Karpas-422 (cell line): ENCODE measurements around the gene WNK2. TPM values are rescaled to one million over a fixed set of nuclear protein-coding genes. Genes with fewer than 3 reads are reported as not detected.

ENCODE experiments used
- DNase-seq: peaks from one replicate; pipeline ENCODE4 v3.0.0-alpha.2; 2015
- H2AFZ ChIP-seq: fragments of 200-600 bp; sonication (generic); 2 replicates; pipeline ENCODE4 v1.6.1; 2014; ENCODE audit warnings: antibody characterized with exemption, low read length, mixed read lengths
- H3K27ac ChIP-seq: fragments of 200-600 bp; sonication (generic); 2 replicates; pipeline ENCODE4 v1.5.1; 2014; ENCODE audit warnings: mild to moderate bottlenecking, low read length, moderate library complexity
- H3K27me3 ChIP-seq: fragments of 200-600 bp; sonication (generic); 2 replicates; pipeline ENCODE4 v1.6.1; 2014; ENCODE audit warnings: low read length, mixed read lengths
- H3K36me3 ChIP-seq: fragments of 200-600 bp; sonication (generic); 2 replicates; pipeline ENCODE4 v1.6.1; 2014; ENCODE audit warnings: low read length, mixed read lengths; ENCODE audit not compliant: insufficient read depth
- H3K4me1 ChIP-seq: fragments of 200-600 bp; sonication (generic); 2 replicates; pipeline ENCODE4 v1.6.1; 2014; ENCODE audit warnings: mild to moderate bottlenecking, low read length, mixed read lengths
- H3K4me2 ChIP-seq: fragments of 200-600 bp; sonication (generic); 2 replicates; pipeline ENCODE4 v1.6.1; 2014; ENCODE audit warnings: low read length, low read depth, mild to moderate bottlenecking; ENCODE audit not compliant: poor library complexity, severe bottlenecking
- H3K4me3 ChIP-seq: fragments of 200-600 bp; sonication (generic); 2 replicates; pipeline ENCODE4 v1.5.1; 2014; ENCODE audit warnings: mild to moderate bottlenecking, antibody characterized with exemption, low read length, mixed read lengths
- H3K79me2 ChIP-seq: fragments of 200-600 bp; sonication (generic); 2 replicates; pipeline ENCODE4 v1.6.1; 2014; ENCODE audit warnings: mild to moderate bottlenecking, low read length, mixed read lengths
- H3K9ac ChIP-seq: fragments of 200-600 bp; sonication (generic); 2 replicates; pipeline ENCODE4 v1.6.0; 2014; ENCODE audit warnings: low read length
- H3K9me2 ChIP-seq: fragments of 200-600 bp; sonication (generic), shearing (Covaris generic); replicated peaks from 2 replicates; pipeline ENCODE4 v1.6.0; 2014; ENCODE audit warnings: mild to moderate bottlenecking, low read length, moderate library complexity; ENCODE audit not compliant: insufficient read depth
- H3K9me3 ChIP-seq: fragments of 300-700, 200-600 bp; sonication (generic); 2 replicates; pipeline ENCODE4 v1.6.1; 2014; ENCODE audit warnings: low read length, mixed read lengths
- H4K20me1 ChIP-seq: fragments of 200-600 bp; sonication (generic); 2 replicates; pipeline ENCODE4 v1.6.1; 2014; ENCODE audit warnings: mild to moderate bottlenecking, antibody characterized with exemption, low read length, low read depth; ENCODE audit not compliant: insufficient read depth
- total RNA-seq: library from RNA; depleted of rRNA; stranded (reverse); fragments of >200 nt; shearing (Covaris generic); gene quantifications from 2 replicates; pipeline ENCODE4 v1.2.3, GENCODE V29; 2014; ENCODE audit warnings: low replicate concordance

Gene WNK2
- total RNA-seq, 1 experiment from 2014 or later: not detected

- no peak overlapping the region for H2AFZ ChIP-seq
- H3K4me2 ChIP-seq: no peak overlapping the region
- no peaks in the 10 kb centered on the region for H3K9me2 ChIP-seq
- H3K4me3 ChIP-seq: no peak overlapping the region
- no peak overlapping the region for H3K27ac ChIP-seq
- no peaks in the 10 kb centered on the region for H3K79me2 ChIP-seq
- no peak for DNase-seq
- no peaks in the 10 kb centered on the region for H3K4me1 ChIP-seq
- H3K36me3 ChIP-seq: no peaks in the 10 kb centered on the region
- H4K20me1 ChIP-seq: no peaks in the 10 kb centered on the region
- H3K27me3 ChIP-seq: no peaks in the 10 kb centered on the region
- no peaks in the 10 kb centered on the region for H3K9me3 ChIP-seq
- no peak overlapping the region for H3K9ac ChIP-seq
Measured at GRCh38 chr9:93191354-93191660, 7.4 kb downstream of the WNK2 start.

- H3K27ac ChIP-seq: no peak overlapping the region
- no peaks in the 10 kb centered on the region for H3K79me2 ChIP-seq
- no peak for DNase-seq
- H3K4me3 ChIP-seq: no peak overlapping the region
- H3K4me2 ChIP-seq: no peak overlapping the region
- no peaks in the 10 kb centered on the region for H3K4me1 ChIP-seq
- H4K20me1 ChIP-seq: no peaks in the 10 kb centered on the region
- H3K27me3 ChIP-seq: no peaks in the 10 kb centered on the region
- H3K9me2 ChIP-seq: no peaks in the 10 kb centered on the region
- no peaks in the 10 kb centered on the region for H3K36me3 ChIP-seq
- no peak overlapping the region for H2AFZ ChIP-seq
- H3K9me3 ChIP-seq: no peaks in the 10 kb centered on the region
- H3K9ac ChIP-seq: no peak overlapping the region
Measured at GRCh38 chr9:93192721-93193387, 8.9 kb downstream of the WNK2 start.

DNA sequence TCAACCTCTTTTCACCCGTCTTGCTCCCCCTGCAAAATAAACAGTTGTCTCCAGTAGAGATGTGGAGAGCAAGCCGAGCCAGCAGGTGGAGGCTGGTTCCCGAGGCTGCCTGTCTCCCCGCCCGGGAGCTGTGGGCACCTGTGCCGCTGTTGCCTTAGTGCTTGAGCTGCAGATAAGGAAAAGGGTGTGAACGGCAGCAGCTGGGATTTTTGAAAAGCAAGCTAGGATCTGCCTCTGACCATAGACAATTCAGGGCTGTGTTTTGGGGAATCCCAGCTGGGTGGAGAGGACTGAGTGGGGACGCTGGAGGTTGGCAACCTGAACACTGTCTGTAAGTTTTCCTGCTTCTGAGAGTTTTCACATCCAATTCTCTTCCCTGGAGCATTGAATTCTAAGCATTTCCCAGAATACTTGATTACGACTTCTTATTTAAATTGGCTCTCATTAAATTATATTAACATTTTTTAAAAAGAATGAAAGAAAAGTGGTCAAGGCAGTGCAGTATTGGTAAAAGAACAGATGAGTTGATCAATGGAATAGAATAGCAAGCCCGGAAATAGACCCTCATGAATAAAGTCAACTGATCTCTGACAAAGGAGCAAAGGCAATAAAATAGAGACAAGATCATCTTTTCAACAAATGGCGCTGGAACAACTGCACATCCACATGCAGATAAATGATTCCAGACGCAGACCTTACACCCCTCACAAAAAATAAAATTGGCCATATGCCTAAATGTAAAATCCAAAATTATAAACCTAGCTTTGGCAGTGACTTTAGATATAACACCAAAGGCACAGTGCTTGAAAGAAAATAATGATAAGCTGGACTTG lies 9.7 kb downstream of the WNK2 start:
- DNase-seq: no peak
- Histone ChIP-seq H3K36me3 (no peaks in the 10 kb centered on the region), H3K79me2 (no peaks in the 10 kb centered on the region), H3K27ac (no peak overlapping the region), H3K4me2 (no peak overlapping the region), H3K4me3 (no peak overlapping the region), H3K9ac (no peak overlapping the region), H3K4me1 (no peaks in the 10 kb centered on the region), H3K27me3 (no peaks in the 10 kb centered on the region), H2AFZ (no peak overlapping the region), H3K9me2 (no peaks in the 10 kb centered on the region), H4K20me1 (no peaks in the 10 kb centered on the region), H3K9me3 (no peaks in the 10 kb centered on the region)

DNA sequence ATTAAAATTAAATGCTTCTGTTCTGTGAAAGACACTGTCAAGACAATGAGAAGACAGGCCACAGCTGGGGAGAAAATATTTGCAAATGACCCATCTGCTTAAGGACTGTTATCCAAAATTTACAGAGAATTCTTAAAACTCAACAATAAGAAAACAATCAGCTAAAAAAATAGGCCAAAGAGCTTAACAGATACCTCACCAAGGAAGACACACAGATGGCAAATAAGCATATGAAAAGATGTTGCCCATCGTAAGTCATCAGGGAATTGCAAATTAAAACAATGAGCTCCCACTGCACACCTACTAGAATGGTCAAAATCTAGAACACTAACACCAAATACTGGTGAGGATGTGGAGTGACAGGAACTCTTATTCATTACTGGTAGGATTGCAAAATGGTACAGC lies 10.3 kb downstream of the WNK2 start:
- Histone ChIP-seq H3K36me3 (no peaks in the 10 kb centered on the region), H4K20me1 (no peaks in the 10 kb centered on the region), H3K9ac (no peak overlapping the region), H3K4me1 (no peaks in the 10 kb centered on the region), H3K79me2 (no peaks in the 10 kb centered on the region), H3K4me3 (no peak overlapping the region), H3K27me3 (no peaks in the 10 kb centered on the region), H3K4me2 (no peak overlapping the region), H3K9me3 (no peaks in the 10 kb centered on the region), H3K27ac (no peak overlapping the region), H3K9me2 (no peaks in the 10 kb centered on the region), H2AFZ (no peak overlapping the region)
- no peak for DNase-seq

- Histone ChIP-seq H3K9me2 (no peaks in the 10 kb centered on the region), H3K9me3 (no peaks in the 10 kb centered on the region), H2AFZ (no peak overlapping the region), H4K20me1 (no peaks in the 10 kb centered on the region), H3K36me3 (no peaks in the 10 kb centered on the region), H3K4me1 (no peaks in the 10 kb centered on the region), H3K27ac (no peak overlapping the region), H3K27me3 (no peaks in the 10 kb centered on the region), H3K4me2 (no peak overlapping the region), H3K79me2 (no peaks in the 10 kb centered on the region), H3K4me3 (no peak overlapping the region), H3K9ac (no peak overlapping the region)
- DNase-seq: no peak
Measured at GRCh38 chr9:93194641-93195040, 10.7 kb downstream of the WNK2 start.

DNA sequence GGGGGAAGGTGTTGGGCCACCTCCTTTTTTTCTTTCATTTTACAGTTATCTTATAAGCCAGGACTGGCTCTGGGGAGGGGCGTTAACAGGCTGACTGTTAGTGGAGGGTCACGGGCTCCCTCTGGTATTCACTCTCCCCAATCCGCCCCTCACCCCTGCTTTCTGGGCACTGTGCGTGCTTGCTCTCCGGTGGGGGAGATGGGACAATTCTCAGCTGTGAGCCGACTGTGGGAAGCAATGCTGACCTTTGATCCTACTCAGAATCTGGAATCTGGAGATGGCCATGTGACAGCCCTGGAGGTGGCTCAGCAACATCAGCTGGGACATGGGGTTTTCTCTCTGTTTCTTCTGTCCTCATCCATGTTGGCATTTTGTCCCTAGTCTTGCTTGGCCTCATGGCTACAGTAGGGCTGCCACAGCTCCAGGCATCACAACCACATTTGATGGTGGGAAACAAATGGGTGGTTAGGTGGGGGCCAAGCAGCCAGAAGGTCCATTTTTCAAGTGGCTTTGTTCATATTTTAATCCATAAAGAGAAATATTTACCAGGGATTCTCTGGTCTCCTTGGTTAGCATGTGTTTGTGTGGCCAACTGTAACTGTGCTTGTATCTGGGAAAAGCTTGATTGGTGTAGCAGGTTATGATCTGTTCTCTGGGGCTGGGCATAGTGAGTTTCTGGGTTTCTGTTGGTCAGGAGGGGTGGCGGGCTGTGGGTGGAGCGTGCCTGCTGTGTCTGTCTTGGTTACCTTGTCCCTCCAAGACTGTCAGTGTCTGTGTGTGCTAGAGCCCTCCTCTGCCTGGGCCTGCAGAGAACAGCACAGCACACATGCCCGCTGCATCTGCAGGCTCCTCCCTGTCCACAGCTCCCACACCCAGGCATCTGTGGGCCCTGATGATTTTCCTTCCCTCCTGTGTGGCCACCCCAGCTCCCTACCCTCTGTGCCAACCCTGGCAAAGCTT lies 12.4 kb downstream of the WNK2 start:
- Histone ChIP-seq H3K79me2 (no peaks in the 10 kb centered on the region), H2AFZ (no peak overlapping the region), H4K20me1 (no peaks in the 10 kb centered on the region), H3K27ac (no peak overlapping the region), H3K9me2 (no peaks in the 10 kb centered on the region), H3K36me3 (no peaks in the 10 kb centered on the region), H3K4me2 (no peak overlapping the region), H3K9ac (no peak overlapping the region), H3K9me3 (no peaks in the 10 kb centered on the region), H3K27me3 (no peaks in the 10 kb centered on the region), H3K4me1 (no peaks in the 10 kb centered on the region), H3K4me3 (no peak overlapping the region)
- DNase-seq: no peak

- no peaks in the 10 kb centered on the region for H4K20me1 ChIP-seq
- H3K9me2 ChIP-seq: no peaks in the 10 kb centered on the region
- H3K9me3 ChIP-seq: no peaks in the 10 kb centered on the region
- no peak overlapping the region for H3K27ac ChIP-seq
- DNase-seq: no peak
- no peaks in the 10 kb centered on the region for H3K79me2 ChIP-seq
- no peak overlapping the region for H3K4me3 ChIP-seq
- H3K4me1 ChIP-seq: no peaks in the 10 kb centered on the region
- no peaks in the 10 kb centered on the region for H3K36me3 ChIP-seq
- no peaks in the 10 kb centered on the region for H3K27me3 ChIP-seq
- no peak overlapping the region for H2AFZ ChIP-seq
- no peak overlapping the region for H3K9ac ChIP-seq
- no peak overlapping the region for H3K4me2 ChIP-seq
Measured at GRCh38 chr9:93197670-93198069, 13.7 kb downstream of the WNK2 start.
